Colon (tissue), 2 donors: ENCODE measurements around the gene SLC38A3.
"Not testable (repeated sequence)": the region's sequence is repeated elsewhere in the genome, so short reads cannot be mapped to it uniquely, and the experiment has no call there.

Source experiments
- FAIRE-seq: peaks from 2 replicates; lab custom pipeline; 2012; peaks lifted over from hg19 to GRCh38; lab: Jason Lieb, UNC
- donor health status: control.
- donor health status: control.

SLC38A3 gene

DNA sequence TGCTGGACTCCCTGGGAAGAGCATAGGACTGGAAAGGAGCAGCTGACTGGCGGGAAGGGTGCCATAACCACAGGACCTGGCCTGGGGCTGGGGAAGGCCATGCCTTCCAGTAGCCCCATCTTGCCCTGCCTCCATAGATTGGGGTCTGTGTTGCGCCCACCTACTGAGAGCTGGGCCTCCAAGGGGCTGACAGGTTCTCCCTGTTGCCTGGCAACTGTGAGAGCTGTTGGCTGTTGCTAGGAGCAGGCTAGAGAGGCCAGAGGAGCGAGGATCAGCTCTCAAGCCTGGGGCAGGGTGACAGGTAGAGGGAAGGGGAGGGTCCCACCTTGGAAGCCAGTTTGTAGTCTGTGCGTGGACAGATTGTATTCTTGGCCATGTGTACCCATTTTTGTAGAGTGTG lies 28.1 kb downstream of the SLC38A3 start:
- FAIRE-seq: no peak

DNA sequence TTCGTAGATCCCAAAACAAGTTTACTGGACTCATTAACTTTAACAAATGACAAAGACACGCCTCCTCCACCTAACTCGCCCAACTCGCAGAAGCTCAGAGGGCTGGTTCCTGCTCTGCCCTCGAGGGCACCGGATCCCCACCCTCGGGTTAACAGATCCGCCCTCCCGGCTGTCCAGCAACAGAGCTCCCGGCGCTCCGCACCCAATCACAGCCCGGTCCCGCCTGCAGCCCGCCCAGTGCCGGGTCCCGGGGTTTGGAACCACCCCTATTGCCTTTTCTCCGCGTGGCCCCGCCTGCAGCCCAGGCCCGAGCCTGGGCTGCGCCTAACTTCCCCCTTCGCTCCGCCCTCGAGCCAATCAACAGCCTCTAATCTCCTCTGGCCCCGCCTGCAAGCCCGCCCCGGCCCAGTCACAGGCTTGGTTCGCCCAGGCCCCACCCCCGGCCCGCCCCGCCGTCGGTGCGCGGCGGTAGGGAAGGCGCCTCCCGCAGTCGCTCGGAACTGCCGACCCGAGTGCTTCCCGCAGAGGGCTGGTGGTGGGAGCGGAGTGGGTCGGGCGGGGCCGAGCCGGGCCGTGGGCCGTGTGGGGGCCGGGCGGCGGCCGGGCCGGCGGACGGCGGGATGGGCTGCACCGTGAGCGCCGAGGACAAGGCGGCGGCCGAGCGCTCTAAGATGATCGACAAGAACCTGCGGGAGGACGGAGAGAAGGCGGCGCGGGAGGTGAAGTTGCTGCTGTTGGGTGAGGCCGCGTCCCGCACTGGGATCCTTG lies 30.8 kb downstream of the SLC38A3 start, which contains the start of gene GNAI2:
TSS of gene GNAI2 (plus strand) at position 489 of the 768 bp plus-strand sequence. CDS start at position 621, 132 bp downstream.
- peak; percentile 94 for FAIRE-seq

DNA sequence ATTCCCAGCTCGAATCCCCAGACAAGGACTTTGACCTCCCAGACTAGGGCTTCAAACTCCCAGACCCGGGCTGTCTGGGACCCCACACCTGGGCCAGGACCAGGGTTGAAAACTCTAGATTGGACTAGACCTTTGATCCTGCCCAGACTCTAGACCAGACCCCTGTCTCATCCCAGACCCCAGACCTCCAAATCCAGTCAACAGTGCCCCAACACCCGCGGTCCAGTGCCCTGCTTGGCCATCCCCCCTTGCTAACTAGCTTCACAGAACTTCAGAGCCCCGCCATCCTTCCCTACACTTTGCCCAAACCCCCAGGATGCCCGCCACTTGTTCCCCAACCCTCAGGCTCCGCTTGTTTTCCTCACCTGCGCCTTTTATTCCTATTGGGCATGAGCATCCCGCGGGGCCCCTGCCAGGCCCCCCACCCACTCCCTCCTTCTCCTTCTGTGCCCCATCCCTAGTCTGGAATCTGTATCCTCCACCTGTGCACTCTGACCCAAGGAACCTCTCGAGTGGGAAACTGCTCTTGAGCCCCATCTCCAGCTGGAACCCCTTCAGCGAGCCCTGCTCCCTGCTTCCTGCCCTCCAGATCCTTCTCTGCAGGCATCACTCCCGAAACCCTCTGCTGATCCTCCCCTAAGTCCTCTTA lies 31.5 kb downstream of the SLC38A3 start:
- FAIRE-seq: no peak

DNA sequence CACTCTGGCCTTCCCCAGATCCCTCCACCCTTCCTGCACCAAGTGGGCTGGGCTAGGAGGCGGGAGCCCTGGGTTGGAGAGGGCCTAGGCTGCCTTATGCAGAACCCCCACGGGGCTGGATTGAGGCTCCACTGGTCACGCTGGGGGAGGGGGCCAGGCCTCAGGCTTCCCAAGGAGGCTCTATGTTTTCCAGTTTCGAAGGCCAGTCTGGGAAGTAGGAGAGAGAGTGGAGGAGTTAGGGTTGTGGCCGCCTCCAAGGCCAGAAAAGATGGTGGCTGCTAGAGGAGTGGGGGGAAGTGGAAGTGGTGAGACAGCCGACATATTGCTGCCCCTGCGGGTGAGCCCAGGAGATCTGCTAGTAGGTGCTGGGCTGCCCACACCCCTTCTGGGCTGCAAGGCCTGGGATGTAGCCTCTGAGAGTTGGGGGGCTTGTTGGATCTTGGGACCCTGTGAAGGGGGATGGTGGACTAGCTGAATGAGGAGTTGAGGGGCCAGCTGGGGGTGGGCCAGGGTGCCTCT lies 32.1 kb downstream of the SLC38A3 start:
- FAIRE-seq: no peak

DNA sequence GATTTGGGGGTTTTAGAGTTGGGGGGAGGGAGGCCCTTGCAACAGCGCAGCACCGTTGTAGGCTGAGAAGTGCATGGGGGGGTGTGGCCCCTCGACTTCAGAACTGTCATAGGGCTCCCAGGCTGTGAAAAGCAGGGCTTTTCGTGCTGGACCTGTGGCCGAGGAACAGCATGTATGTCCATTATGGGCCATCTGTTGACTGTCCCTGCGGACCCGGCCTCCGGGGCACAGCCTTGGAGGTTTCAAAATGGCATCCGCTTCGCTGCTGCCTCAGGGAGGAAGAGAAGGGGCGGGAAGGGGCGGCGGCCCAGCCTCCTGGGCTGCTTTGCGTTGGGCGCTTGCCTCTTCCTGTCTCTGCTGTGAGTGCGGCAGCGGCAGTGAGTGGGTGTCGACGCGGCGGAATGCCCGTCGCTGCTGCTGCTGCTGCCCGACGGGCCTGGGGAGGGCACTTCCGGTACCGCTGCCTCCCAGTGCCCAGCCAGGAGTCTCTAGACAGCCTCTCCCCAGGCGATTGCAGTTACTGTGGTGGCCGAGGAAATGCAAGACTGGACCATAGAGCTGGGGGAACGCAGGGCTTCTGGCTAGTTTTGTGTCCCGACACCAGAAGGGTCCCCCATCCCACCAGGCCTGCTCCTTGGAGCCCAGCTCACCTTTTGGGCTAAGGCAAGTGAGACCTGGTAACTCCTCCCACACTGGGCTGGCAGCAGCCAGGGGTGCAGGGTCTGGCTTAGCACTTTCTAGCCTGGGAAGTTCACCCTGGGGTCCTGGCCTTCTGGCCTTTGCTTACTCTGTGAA lies 32.9 kb downstream of the SLC38A3 start:
- no peak for FAIRE-seq

DNA sequence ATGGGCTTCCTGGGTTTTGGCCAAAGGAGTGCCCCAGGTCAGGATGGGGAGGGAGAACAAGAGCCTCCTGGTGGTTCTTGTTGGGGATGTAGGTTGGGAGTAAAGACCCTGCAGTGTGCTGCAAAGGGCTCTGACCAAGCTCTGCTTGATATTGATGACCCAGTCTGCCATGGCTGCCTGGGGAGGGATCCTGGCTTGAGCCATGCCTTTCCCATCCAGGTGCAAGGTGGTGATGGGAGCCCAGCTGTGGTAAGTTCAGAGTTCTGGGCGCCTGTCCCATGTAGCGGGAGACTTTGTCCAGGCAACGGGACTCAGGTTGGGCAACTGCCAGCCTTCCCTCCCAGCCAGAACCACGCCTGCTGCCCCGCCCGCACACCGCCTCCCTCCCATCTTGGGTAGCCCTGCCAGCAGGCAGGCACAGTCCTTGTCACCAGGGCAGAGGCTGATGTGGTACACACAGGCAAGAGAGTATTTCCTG lies 33.5 kb downstream of the SLC38A3 start:
- FAIRE-seq: no peak

DNA sequence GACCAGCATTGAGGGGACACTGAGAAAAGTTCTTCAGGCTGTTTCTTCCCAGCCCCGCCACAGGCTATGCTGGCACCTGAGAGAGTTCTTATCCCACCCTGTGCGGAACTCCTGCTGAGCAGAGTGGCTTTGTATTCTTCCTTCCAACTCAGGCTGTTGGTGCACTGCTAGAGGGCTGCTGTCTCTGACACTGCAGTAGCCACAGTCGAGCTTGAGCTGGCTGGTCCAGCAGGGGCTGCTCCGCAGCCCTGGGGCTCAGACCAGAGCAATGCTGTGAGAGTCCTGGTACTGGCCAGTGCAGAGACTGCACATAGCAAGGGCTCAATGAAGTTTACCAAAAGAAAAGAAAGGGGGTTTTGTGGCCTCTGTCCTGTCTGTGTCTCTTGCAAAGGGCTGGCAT lies 34.6 kb downstream of the SLC38A3 start:
- no peak for FAIRE-seq

DNA sequence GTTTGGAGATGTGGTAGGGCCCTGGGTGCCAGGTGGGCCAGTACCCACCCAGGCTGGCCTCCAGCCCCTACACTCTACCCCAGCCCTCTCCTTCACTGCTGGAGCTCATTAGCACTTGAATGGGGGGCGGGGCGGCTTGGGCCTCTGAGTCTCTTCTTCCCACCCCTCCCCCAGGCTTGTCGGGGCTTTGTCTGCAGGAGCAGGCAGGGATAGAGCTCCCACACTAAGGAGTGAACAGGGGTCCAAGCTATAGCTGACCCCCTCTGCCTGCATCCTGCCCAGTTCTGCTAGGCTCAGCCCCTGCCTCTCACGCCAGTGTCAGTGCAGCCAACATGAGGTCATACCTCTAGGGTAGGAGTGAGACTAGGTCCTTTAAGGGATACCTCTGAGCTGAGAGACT lies 36.1 kb downstream of the SLC38A3 start:
- no peak for FAIRE-seq

DNA sequence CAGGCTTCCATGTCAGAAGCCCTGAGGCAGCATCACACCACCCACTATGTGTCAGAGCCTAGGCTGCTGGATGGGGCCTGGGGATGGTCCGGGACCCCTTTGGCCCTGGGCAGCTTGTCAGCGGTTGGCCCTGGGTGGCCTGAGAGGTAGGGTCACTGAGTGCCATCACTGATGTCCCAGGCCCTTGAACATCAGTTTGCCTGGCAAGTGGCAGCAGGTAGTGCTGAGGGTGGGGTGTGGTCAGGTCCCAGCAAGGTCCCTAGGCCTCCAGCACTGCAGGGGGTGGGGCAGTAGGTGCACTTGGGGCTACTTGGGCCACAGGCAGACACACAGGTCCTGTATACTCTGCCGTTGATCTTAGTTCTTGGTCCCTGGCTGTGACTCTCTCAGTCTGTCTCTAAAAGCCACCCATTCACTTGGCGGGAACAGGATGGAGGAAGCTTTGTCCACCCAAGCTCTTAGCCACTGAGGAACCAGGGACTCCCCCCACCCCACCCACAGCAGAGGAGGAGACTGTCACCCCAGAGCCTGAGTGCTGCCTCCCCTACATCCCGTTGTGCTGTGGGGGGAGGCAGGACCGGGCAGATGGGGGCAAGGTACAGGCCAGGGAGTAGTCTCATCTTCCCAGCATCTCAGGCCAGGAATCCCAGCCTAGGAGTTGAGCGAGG lies 36.8 kb downstream of the SLC38A3 start:
- no peak for FAIRE-seq

DNA sequence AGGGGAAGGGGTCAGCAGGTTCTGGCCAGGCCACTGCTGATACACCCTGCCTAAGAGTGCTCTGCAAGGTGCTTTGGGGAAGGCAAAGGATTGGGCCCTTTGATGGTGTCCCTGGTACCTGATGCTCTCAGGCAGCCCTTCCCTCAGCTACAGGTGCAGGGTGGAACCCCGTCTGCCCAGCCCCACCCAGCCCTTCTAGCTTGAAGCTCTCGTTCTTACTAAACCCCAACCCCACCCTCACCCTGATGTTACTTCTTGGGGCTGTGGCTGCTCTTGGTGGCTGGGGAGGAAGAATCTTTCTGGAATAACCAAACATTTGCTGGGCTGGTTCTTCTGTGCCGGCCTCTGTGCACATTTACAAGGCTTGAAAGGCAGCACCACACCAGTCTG lies 37.3 kb downstream of the SLC38A3 start:
- no peak for FAIRE-seq

DNA sequence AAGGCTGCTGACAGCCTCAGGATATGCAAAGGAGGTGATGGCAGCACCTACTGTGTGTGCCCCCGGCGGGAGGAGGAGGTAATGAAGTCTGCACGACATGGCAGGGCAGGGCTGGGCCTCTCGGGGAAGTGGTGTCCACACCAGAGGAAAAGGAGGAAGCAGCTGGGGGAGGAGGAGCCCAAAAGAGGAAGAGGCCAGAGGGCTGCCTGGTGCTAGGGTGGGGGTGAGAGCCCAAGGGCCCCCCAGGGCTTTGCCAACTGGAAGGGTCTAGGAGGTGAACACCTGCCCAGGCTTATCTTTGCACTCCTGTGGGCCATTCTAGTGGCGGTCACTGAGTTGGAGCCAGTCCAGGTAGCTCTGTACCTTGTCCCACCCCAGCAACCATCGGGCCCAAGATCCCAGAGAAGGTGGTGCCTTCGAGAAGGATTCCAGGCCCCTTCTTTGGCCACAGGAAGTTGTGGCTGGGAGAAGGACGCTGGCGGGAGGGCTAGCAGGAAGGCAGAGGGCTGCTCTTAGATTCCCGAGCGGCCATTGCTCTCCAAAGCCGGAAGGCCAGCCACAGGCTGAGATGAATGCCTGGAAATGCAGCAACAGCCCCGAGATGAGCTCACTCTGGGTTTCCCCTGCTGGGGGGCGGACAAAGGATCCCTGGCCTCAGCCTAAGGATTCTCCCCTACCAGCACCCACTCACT lies 37.9 kb downstream of the SLC38A3 start:
- no peak for FAIRE-seq

DNA sequence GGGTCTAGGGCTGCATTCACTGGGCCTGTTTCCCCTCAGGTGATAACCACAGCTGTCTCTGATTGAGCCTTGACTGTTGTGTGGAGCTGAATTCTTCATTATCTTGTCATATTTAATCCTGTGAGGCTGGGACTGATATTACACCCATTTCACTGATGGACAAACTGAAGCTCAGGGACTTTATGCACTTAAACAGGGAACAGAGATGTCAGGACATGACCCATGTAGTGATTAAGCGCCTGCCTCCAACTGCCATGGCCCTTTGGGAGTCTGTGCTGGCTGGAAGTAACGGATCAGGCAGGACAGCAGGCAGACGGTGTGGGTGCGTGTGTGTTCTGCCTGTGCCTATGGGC lies 38.4 kb downstream of the SLC38A3 start:
- FAIRE-seq: no peak

DNA sequence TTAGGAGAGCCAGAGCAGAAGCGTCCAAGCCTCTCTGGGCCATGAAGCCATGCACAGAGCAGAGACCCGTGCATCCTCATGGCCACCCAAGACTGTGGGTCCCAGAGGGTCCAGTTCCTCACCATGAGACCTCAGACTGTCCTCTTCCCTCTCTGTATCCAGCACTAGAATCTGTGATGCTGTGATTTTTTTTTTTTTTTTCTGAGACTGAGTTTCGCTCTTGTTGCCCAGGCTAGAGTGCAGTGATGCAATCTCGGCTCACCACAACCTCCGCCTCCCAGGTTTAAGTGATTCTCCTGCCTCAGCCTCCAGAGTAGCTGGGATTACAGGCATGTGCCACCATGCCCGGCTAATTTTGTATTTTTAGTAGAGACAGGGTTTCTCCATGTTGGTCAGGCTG lies 39.7 kb downstream of the SLC38A3 start:
- not testable (repeated sequence) for FAIRE-seq

DNA sequence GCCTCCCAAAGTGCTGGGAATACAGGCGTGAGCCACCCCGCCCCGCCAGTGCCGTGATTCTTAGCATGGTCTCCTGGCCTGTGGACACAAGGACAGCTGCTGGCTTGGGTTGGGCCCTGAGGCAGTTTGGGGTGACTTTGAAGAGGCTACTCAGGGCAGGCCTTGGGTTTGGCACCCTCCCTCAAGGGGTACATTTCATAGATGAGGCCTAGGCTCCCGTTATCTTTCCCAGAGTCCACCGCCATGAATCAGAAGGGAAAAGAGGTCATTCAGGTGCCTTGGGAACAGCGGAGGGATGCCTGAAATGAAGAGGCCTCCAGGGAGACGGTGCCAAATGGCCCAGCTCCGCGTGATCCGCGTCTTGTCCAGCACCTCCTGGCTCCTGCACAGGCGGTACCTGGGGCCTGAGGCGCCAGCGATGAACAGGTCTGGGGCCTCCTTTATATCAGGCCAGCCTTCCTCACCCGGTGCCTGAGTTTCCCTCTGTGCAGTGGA lies 40.2 kb downstream of the SLC38A3 start:
- FAIRE-seq: no peak

DNA sequence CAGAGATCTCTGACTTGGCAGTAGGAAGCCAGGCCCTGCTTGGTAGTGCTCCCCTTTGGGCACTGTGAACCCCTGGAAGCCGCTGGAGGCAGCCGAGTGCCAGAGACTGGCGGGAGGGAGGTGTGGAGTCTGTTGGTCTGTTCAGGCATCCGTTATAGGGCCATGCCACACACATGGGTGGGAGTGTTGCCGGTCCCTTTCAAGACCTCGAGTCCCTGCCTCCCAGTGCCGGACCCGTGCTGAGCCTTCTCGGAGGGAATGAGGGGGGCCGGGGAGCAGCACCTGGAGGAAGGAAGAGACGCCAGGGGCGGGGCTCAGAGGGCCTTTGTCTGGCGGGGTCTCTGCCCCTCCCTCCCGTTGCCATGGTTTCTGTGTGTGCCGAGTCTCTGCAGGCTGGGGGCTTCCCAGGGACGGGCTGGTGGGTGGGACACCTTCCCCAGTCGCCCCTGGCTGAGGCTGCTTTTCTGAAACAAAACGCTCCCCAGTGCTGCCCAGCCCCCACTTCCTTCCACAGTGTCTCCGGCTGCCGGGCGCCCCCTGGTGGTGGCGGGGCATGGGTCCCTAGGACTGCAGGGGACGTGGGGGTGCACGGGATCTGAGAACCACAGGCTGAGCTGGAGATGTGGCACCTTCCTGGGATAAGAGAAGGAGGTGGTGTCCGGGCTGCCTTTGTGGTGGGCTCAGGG lies 40.9 kb downstream of the SLC38A3 start:
- no peak for FAIRE-seq

DNA sequence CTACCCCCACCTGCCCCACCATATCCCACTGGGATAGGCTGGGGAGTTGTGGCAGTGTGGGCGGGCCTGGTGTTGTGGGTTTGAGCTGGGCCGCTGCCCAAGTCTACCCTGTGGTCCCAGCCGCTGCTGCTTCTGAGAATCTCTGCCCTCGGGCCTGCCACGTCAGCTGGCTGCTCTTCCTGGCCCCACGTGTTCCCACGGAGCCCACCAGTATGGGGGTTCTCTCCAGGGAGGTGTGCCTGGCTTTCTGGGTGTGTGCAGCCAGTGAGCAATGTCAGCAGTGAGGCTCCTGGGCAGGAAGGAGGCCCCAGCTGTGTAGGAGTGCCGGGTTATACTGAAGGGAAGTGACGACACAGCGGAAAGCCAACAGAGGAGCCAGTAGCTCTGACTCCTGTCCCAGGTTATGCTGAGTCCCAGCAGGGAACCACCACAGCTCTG lies 41.5 kb downstream of the SLC38A3 start:
- no peak for FAIRE-seq

DNA sequence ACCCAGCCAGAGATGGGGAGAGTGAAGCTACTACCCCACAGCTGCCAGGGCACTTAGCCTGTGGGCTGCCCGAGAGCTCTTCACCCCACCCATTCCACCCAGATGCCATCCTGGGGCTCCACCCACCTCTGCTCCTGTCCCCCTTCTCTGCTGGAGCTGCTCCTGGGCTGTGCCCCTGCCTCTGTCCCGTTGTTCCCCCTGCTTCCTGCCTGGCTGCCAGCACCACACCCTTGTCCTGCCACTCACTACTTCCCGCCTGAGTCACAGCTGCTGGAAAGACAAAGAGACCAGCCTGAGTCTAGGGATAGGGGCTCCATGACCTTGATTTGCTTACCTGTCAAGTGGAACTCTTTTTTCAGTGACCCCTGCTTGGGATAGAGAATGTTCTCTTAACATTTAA lies 43.3 kb downstream of the SLC38A3 start:
- FAIRE-seq: no peak

DNA sequence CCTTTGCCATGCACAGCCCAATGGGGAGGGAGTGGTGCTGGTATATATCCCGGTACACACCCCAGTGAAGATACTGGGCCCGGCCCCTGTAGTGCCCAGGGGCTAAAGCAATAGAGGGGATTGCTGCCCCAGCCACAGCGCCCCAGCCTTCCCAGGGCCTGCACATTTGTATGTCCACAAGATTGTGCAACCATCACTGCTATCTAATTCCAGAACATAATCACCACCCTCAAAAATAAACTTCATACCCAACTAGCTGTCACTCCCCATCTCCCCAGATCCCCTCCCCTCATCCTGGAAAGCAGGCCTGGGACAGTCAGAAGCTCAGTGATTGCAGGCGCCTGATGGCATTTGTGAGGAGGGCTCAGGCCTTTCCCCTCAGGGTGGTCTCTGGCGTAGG lies 44.4 kb downstream of the SLC38A3 start:
- FAIRE-seq: no peak

DNA sequence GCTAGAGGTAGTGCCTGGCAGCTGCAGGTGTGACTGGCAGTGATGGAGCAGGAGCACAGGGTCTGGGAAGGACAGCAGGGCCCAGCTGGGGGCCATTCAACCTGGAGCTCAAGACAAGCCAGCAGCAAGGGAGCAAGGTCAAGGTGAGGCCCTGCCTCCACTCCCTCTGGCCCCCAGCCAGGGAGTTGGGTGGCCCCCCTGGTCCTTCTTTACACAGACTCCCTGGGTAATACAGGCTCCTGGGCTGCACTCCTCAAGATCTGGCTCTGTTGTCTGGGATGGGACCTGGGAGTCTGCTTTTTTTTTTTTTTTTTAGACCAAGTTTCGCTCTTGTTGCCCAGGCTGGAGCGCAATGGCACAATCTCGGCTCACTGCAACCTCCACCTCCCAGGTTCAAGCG lies 45.4 kb downstream of the SLC38A3 start:
- no peak for FAIRE-seq

DNA sequence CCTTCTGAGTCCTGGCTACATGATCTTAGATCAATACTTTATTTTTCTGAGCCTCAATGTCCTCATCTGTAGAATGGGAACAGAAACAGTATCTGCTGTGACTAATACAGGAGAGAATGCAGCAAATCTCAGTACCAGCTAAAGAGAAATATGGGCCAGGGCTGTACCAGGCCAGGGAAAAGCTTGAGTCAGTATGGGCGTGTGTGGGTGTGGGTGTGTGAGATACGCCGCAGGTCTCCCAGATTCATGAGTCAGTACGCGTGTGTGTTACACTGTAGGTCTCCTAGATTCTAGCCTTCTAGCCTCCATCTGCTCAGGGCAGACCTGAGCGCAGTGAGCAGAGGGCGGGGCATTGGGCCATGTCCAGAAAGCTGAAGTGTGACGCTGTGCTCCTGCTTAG lies 46.1 kb downstream of the SLC38A3 start:
- no peak for FAIRE-seq
